GM23338 (cell line): Measurements from ENCODE around the gene MLPH.

ENCODE experiments used
- CTCF ChIP-seq, 2 experiments: fragments of 200-600 bp in 1 of 2; sonication (generic) in 1 of 2; conservative IDR thresholded peaks; 2 replicates each; pipeline versions ENCODE4 v1.5.1 to v1.6.1; 2016 to 2017; ENCODE audit warnings: antibody characterized with exemption in 2 of 2, low read depth in 2 of 2, mild to moderate bottlenecking in 2 of 2, moderate library complexity in 1 of 2
- EZH2 ChIP-seq: fragments of 200-600 bp; sonication (generic); IDR thresholded peaks from one replicate; pipeline ENCODE4 v1.8.0; 2017; ENCODE audit warnings: antibody characterized with exemption, mild to moderate bottlenecking, low read depth; ENCODE audit not compliant: unreplicated experiment
- NANOG ChIP-seq: IDR thresholded peaks from 2 replicates; pipeline ENCODE4 v1.6.1; 2016; ENCODE audit warnings: antibody characterized with exemption, borderline replicate concordance
- POLR2AphosphoS5 ChIP-seq: IDR thresholded peaks from 2 replicates; pipeline ENCODE4 v1.6.1; 2016; ENCODE audit warnings: antibody characterized with exemption, low read depth

- TF ChIP-seq CTCF (conservative IDR thresholded peaks at IDR 0.05; ENCODE audit: low read depth in 2 of 2) (no peak), POLR2AphosphoS5 (no peak), NANOG (no peak), EZH2 (no peak)
Observed at GRCh38 chr2:237459741-237460174, 27.3 kb upstream of the MLPH start.
